ENCODE data around the gene BBIP1. TPM values are rescaled to one million over a fixed set of nuclear protein-coding genes. Genes with fewer than 3 reads are reported as not detected.
A peak's percentile ranks its signal among the peaks of the same experiment; 100 is the strongest.

BBIP1 gene
- total RNA-seq, 1 donor from 2014 or later = 32.4 TPM

DNA sequence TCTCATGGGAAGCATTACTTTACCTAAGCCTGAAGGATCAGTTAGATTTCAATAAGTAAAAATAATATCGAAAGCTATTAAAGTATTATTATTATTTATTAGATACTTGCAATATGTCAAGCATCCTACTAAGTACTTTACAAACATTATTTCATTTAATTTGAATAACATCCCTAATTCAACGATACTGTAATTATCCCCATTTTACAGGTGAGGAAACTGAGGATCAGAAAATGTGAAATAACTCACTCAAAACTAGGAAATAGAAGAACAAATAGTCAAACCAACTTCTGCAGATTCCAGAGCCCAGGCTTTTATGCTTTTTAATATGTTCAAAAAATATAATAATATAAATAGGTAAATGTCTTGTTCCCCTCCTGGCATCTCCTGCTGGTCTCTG lies 57.5 kb downstream of the BBIP1 start:
- TF ChIP-seq, protein P1, sequence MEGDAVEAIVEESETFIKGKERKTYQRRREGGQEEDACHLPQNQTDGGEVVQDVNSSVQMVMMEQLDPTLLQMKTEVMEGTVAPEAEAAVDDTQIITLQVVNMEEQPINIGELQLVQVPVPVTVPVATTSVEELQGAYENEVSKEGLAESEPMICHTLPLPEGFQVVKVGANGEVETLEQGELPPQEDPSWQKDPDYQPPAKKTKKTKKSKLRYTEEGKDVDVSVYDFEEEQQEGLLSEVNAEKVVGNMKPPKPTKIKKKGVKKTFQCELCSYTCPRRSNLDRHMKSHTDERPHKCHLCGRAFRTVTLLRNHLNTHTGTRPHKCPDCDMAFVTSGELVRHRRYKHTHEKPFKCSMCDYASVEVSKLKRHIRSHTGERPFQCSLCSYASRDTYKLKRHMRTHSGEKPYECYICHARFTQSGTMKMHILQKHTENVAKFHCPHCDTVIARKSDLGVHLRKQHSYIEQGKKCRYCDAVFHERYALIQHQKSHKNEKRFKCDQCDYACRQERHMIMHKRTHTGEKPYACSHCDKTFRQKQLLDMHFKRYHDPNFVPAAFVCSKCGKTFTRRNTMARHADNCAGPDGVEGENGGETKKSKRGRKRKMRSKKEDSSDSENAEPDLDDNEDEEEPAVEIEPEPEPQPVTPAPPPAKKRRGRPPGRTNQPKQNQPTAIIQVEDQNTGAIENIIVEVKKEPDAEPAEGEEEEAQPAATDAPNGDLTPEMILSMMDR (IDR thresholded peaks at IDR 0.05) = no peak
- DNase-seq (no peak), ATAC-seq (no peak)
- Histone ChIP-seq H3K4me1 (peaks cover 90% of the 10 kb centered on the region), H3K27me3 (ENCODE audit: low read depth) (no peaks in the 10 kb centered on the region), H3K4me3 (no peak overlapping the region), H3K36me3 (no peaks in the 10 kb centered on the region), H3K9me3 (no peaks in the 10 kb centered on the region), H3K27ac (peak overlapping the region; percentile 74)
- intact Hi-C loops (cut with DNase I) = no loop called here

DNA sequence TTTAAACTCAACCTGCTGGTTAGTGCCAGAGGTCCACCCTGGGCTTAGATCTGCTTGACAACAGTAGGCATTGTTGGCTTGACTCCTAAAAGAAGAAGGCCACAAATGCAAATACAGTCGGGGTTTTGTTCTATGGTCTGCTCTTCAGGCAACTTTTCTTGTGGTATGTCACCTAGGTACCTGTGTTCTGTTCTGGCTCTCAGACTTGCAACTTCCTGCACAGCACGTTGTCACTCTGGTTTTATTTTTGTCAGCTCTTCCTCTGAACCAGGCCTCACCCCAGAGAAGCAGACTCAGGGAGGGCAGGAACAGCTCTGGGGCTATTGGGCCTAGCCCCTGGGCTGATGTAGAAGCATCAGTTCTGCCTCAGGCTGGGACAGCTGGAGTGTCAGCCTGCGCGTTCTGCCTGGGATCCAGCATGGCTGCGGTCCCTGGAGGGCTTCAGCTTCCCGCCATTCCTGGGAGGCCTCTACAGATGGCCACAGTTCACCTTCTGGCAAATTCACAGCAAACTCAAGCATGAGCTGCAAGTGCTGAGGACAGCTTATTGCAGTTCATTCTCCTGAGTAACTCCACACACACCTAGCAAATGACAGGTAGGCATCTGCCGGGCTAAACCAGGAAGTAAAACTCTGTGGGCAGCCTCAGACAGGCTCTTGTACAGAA lies 58.3 kb downstream of the BBIP1 start:
- ATAC-seq (peak; percentile 5 to 40), DNase-seq (no peak)
- no peaks in the 10 kb centered on the region for H3K36me3 ChIP-seq
- H3K9me3 ChIP-seq = no peaks in the 10 kb centered on the region
- H3K4me3 ChIP-seq = no peak overlapping the region
- intact Hi-C loops (cut with DNase I) = no loop called here
- TF ChIP-seq, protein P1 (IDR thresholded peaks at IDR 0.05) = no peak
- peaks cover 82% of the 10 kb centered on the region for H3K4me1 ChIP-seq
- peak overlapping the region; percentile 74 for H3K27ac ChIP-seq
- no peaks in the 10 kb centered on the region for H3K27me3 ChIP-seq (ENCODE audit: low read depth)

DNA sequence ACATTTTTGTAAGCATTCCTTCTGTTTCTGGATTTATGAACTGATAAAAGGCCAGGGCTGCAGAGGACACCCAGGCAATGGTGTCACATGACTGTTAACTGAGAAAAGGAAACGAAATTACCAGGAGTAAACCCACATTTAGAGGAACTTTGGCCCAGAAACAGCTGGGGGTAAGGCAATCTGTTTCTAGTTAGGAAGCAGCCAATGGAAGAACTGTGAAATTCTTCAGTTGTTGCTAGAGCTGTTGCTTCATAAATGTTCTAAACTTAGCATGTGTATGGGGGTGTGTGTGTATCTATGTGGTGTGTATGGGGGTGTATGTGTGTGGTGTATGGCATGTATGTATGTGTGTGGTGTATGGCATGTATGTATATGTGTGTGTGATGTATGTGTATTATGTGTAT lies 59.0 kb downstream of the BBIP1 start:
- TF ChIP-seq, protein P1 (IDR thresholded peaks at IDR 0.05) = no peak
- H3K36me3 ChIP-seq = no peaks in the 10 kb centered on the region
- no peaks in the 10 kb centered on the region for H3K9me3 ChIP-seq
- H3K27ac ChIP-seq = peak overlapping the region; percentile 74
- no peak overlapping the region for H3K4me3 ChIP-seq
- H3K4me1 ChIP-seq = peaks cover 75% of the 10 kb centered on the region
- intact Hi-C loops (cut with DNase I) = no loop called here
- ATAC-seq (peak; percentile 26 to 53), DNase-seq (no peak)
- no peaks in the 10 kb centered on the region for H3K27me3 ChIP-seq (ENCODE audit: low read depth)

DNA sequence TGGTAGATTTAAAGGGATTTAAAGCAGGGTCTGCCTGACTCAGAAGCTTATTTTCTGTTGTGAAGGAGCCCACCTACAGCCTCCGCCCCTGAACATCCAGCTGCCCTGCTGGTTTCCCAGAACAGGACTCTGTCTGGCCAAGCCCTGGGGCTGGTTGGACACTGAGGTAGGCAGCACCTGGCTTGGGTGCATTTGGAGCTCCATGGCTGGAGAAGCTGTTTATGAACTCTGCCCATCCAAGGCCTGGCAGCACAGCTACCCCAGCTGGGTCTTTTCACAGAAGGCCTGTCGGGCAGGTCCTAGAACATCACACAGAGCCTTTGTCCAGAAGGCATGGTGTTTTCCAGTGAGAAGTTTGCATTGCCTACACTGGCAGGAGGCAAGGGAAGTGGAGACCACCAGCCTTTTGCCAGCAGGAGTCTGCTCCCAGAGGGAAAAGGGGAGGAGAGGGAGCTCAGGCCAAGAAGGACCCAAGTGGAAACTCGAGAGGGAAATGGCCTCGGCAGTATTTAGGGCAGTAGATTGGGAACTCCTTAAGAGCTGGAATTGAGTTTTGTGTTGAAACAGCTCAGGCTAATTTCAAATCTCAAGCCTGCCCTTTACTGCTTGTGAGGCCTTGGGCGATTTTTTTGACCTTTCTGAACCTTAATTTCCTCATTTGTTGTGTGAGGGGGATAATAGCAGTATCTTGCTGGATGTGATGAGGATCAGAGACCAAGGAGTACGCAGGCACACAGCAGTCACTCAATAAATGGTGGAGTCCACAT lies 59.6 kb downstream of the BBIP1 start:
- no peaks in the 10 kb centered on the region for H3K36me3 ChIP-seq
- ATAC-seq (peak; percentile 20 to 25), DNase-seq (no peak)
- peaks cover 69% of the 10 kb centered on the region for H3K4me1 ChIP-seq
- no peak overlapping the region for H3K4me3 ChIP-seq
- intact Hi-C loops (cut with DNase I) = no loop called here
- H3K9me3 ChIP-seq = no peaks in the 10 kb centered on the region
- H3K27ac ChIP-seq = peak overlapping the region; percentile 74
- TF ChIP-seq, protein P1 (IDR thresholded peaks at IDR 0.05) = no peak
- no peaks in the 10 kb centered on the region for H3K27me3 ChIP-seq (ENCODE audit: low read depth)

DNA sequence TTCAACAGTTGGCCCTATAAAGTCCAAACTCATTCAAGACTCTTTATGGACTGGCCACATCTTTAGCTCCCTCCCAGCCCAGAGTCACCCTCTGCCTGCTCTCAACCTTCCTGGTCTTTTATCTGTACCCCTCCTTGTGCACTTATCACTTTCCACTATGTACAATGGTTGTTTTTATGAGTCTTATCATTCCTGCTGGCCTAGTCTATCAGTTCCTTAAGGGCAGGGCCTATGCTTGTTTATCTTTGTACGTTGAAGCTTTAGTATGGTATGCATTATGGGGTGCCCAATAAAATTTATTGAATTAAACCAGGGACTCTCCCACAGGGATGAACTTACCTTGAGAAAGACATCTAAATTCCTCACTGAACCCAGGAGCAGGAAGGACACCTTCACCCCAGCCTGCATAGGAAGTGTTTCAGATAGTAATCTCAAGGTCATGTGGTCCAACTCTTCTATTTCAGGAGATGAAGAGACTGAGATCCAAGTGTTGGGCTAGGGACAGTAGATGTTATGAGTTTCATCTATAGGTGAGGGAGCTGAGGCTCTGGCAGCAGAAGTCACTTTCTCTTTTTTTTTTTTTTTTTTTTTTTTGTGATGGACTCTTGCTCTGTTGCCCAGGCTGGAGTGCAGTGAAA lies 60.6 kb downstream of the BBIP1 start:
- peaks cover 61% of the 10 kb centered on the region for H3K4me1 ChIP-seq
- no peaks in the 10 kb centered on the region for H3K27me3 ChIP-seq (ENCODE audit: low read depth)
- intact Hi-C loops (cut with DNase I) = no loop called here
- TF ChIP-seq, protein P1 (IDR thresholded peaks at IDR 0.05) = no peak
- H3K36me3 ChIP-seq = no peaks in the 10 kb centered on the region
- ATAC-seq (no peak), DNase-seq (no peak)
- no peaks in the 10 kb centered on the region for H3K9me3 ChIP-seq
- H3K27ac ChIP-seq = peak overlapping the region; percentile 44
- no peak overlapping the region for H3K4me3 ChIP-seq
